Activated T-helper 1 cell treated with anti-CD3 and anti-CD28 coated beads, Interleukin-2, amount 50 U/mL, for 16 hours (primary cell): ENCODE results near the gene USP8.

Source experiments
- DNase-seq, 2 donors: peaks; one replicate each; pipeline ENCODE4 v3.0.0-alpha.2; 2020; ENCODE audit warnings: low read depth in 1 of 2, low spot score in 1 of 2

USP8 gene

DNA sequence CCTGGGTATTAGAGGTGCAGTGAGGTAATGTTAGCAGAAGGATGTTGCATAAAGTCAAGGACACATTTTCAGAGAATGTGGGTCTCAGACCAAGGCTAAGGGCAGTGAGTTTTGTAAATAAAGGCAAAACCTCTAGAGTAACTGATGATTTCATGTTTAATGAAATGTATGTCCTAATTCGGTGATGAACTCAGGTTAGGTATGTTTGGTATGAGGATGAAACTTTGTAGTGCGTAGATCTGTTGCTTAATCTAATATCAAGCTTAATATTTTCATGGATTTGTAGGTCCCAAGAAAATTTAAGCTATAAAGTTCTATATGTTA, 118.6 kb downstream of the USP8 start:
- no peak for DNase-seq

- no peak for DNase-seq
Measured at GRCh38 chr15:50543556-50543955, 119.4 kb downstream of the USP8 start.

DNA sequence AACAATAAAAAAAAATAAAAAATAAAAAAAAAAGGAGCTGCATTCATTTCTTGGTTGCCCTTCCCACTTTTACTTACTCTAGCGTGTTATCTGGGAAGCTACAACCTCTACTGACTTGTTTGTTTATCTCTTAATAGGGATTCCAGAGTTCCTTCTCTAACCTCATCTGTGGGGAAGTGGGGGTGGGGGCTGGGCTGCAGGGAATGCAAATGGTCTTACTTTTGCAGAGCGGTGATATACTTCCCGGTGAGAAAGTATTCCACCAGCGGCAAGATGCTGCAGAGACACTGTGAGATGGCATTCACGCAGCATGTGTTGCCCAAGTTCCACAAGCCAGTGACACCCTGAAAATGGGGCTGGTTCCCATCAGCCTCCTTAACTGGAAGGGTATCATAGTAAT, 120.2 kb downstream of the USP8 start:
- no peak for DNase-seq

- DNase-seq = no peak
Measured at GRCh38 chr15:50546566-50546965, 122.4 kb downstream of the USP8 start, which contains the start of gene USP50. Gene USP50 (minus strand): TSS chr15:50546666. CDS start chr15:50546525, 141 bp downstream.

GRCh38 chr15:50549326-50549725, 125.1 kb downstream of the USP8 start:
- no peak for DNase-seq

GRCh38 chr15:50552238-50552637, 128.0 kb downstream of the USP8 start:
- DNase-seq = no peak

GRCh38 chr15:50556642-50557371, 132.6 kb downstream of the USP8 start:
- DNase-seq = no peak

DNA sequence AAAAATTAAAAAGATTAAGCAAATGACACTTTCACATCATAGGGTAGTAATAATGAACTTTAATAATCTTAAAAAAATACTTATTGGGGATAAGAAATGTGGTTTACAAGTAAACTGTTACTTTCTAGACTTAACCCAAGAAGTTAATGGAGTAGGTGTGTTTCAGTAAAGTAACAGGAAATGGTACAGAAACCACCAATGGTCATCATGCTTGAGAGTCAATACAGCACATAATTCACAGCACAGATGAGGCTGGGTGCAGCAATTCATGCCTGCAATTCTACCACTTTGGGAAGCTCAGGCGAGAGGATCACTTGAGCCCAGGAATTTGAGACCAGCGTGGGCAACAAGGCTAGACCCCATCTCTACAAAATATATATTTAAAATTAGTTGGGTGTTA, 133.8 kb downstream of the USP8 start:
- no peak for DNase-seq

- no peak for DNase-seq
Measured at GRCh38 chr15:50562735-50563640, 138.8 kb downstream of the USP8 start.

- DNase-seq = no peak
Measured at GRCh38 chr15:50563756-50564155, 139.6 kb downstream of the USP8 start.
